Ishikawa (cell line): ENCODE data around the gene LSMEM2.
A peak's percentile ranks its signal among the peaks of the same experiment; 100 is the strongest.

Source experiments
- CEBPB ChIP-seq: IDR thresholded peaks from 2 replicates; pipeline ENCODE4 v1.6.1; 2012
- CREB1 ChIP-seq: IDR thresholded peaks from 2 replicates; pipeline ENCODE4 v1.6.1; 2012; ENCODE audit warnings: low read depth
- EGR1 ChIP-seq: IDR thresholded peaks from 2 replicates; pipeline ENCODE4 v1.6.1; 2012
- EP300 ChIP-seq: IDR thresholded peaks from 2 replicates; pipeline ENCODE4 v1.6.1; 2012; ENCODE audit warnings: borderline replicate concordance
- FOXM1 ChIP-seq: IDR thresholded peaks from 2 replicates; pipeline ENCODE4 v1.6.1; 2012; ENCODE audit warnings: low read depth, borderline replicate concordance
- NFIC ChIP-seq: IDR thresholded peaks from 2 replicates; pipeline ENCODE4 v1.6.1; 2012
- RAD21 ChIP-seq: IDR thresholded peaks from 2 replicates; pipeline ENCODE4 v1.6.1; 2012; ENCODE audit warnings: low read depth
- REST ChIP-seq: IDR thresholded peaks from 2 replicates; pipeline ENCODE4 v1.6.1; 2012; ENCODE audit warnings: low read depth, mild to moderate bottlenecking
- TAF1 ChIP-seq: IDR thresholded peaks from 2 replicates; pipeline ENCODE4 v1.6.1; 2012; ENCODE audit warnings: low read depth, mild to moderate bottlenecking
- TCF12 ChIP-seq: IDR thresholded peaks from 2 replicates; pipeline ENCODE4 v1.6.1; 2012; ENCODE audit warnings: low read depth
- TEAD4 ChIP-seq: IDR thresholded peaks from 2 replicates; pipeline ENCODE4 v1.6.1; 2012
- YY1 ChIP-seq: IDR thresholded peaks from 2 replicates; pipeline ENCODE4 v1.6.1; 2012; ENCODE audit warnings: low read depth
- ZBTB7A ChIP-seq: IDR thresholded peaks from 2 replicates; pipeline ENCODE4 v1.6.1; 2012; ENCODE audit warnings: low read depth
- TF ChIP-seq, protein P1 (sequence below): IDR thresholded peaks from 2 replicates; pipeline ENCODE4 v1.6.1; 2012
- TF ChIP-seq, protein P2 (sequence below): IDR thresholded peaks from 2 replicates; pipeline ENCODE4 v1.6.1; 2012

Gene LSMEM2

DNA sequence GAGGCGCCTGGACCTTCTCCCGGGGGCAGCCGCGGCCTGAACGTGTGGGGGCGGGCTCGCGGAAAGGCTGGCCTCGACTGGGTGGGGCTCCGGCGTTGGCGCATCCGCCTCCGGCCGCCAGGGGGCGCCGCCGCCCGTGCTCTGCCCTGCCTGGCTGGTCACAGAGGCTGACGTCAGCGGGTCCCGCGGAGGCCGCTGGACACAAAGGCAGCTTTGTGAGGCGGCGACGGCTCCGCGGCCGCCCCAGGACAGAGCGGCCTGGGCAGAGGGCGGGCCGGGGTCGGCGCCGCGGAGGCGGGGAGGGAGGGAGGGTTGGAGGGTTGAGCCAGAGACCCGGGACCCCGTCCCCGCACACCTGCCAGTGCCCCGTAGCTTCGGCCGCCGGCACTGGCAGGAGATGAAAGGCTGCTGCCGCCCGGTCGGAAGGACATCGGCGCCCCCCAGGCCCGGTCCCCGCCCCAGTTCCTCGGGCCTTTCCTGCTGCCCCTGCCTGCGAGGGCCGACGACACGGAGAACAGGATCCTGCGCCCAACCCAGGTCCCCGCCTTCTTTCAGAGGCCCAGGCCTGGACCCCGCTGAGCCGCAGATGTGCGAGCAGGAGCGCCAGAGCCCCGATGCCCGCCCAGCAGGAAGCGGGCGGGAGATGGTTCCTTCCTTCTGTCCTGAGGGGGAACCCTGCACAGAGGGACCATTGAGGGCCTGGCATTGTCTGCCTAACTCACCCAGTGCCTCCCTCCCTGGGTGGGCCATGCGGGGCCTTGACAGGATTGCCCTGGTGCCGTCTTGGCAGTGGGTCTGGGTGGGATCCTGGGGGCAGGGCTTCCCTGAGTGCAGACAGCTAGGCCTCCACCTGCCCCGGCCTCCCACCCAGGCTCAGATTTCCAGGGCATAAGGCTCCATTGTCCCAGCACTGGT lies 18.6 kb upstream of the LSMEM2 start:
- TF ChIP-seq ZBTB7A (peak; percentile 82), YY1 (no peak), TAF1 (peak; percentile 43; the same call in 1 of the 2 replicates), TCF12 (peak; percentile 37; the same call in 1 of the 2 replicates), EGR1 (peak; percentile 71; the same call in 1 of the 2 replicates), EP300 (peak; percentile 35; the same call in 1 of the 2 replicates), CREB1 (no peak), FOXM1 (no peak), NFIC (peak; percentile 47), TEAD4 (0 out of 2 replicates have a peak, but pooled peaks have one; percentile 25), RAD21 (peak; percentile 87), CEBPB (no peak), REST (no peak)
- TF ChIP-seq, protein P1, sequence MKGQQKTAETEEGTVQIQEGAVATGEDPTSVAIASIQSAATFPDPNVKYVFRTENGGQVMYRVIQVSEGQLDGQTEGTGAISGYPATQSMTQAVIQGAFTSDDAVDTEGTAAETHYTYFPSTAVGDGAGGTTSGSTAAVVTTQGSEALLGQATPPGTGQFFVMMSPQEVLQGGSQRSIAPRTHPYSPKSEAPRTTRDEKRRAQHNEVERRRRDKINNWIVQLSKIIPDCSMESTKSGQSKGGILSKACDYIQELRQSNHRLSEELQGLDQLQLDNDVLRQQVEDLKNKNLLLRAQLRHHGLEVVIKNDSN = no peak
- TF ChIP-seq, protein P2, sequence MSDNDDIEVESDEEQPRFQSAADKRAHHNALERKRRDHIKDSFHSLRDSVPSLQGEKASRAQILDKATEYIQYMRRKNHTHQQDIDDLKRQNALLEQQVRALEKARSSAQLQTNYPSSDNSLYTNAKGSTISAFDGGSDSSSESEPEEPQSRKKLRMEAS = peak; percentile 50; the same call in 1 of the 2 replicates

DNA sequence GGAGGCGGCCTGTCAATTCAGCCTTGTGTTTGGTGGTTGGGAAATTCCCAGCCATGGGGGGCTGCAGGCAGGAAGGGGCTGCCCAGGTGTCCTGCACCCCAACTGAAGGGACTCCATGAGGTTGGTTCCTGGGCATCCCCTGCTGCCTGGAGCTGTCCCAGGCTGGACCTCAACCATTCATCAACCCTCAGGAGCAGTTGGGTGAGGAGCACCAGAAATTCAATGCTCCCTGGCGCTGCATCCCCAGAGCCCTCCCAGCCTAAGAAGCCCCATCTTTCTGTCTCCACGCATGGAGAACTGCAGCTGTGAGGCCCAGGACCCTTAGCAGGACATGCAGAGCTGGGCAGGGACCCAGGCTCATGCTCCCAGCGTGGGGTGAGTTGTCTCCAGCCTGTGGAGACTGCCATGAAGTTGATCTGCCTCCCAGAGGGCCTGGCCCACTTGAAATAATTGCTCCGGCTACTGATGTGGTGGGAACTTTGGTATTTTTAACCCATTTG lies 17.9 kb upstream of the LSMEM2 start:
- TF ChIP-seq FOXM1 = no peak
- TF ChIP-seq EGR1 = no peak
- TF ChIP-seq, protein P1 = no peak
- TF ChIP-seq RAD21 = no peak
- no peak for TF ChIP-seq TEAD4
- no peak for TF ChIP-seq TCF12
- no peak for TF ChIP-seq REST
- TF ChIP-seq, protein P2 = no peak
- TF ChIP-seq CEBPB = no peak
- TF ChIP-seq CREB1 = no peak
- no peak for TF ChIP-seq NFIC
- TF ChIP-seq TAF1 = no peak
- TF ChIP-seq YY1 = no peak

- TF ChIP-seq RAD21 = no peak
- TF ChIP-seq CREB1 = no peak
- TF ChIP-seq TCF12 = no peak
- TF ChIP-seq, protein P1 = no peak
- no peak for TF ChIP-seq TEAD4
- TF ChIP-seq, protein P2 = no peak
- TF ChIP-seq ZBTB7A = no peak
- TF ChIP-seq CEBPB = no peak
- TF ChIP-seq TAF1 = no peak
- no peak for TF ChIP-seq REST
Measured at GRCh38 chr3:50261505-50261904, 17.4 kb upstream of the LSMEM2 start.
